Measurements from ENCODE around the gene MRPS12. TPM values are rescaled to one million over a fixed set of nuclear protein-coding genes. Genes with fewer than 3 reads are reported as not detected.
A peak's percentile ranks its signal among the peaks of the same experiment; 100 is the strongest.
"Not testable (repeated sequence)": the region's sequence is repeated elsewhere in the genome, so short reads cannot be mapped to it uniquely, and the experiment has no call there.

Gene MRPS12
- total RNA-seq, 2 donors from 2014 or later, result 52.7 to 106 TPM

DNA sequence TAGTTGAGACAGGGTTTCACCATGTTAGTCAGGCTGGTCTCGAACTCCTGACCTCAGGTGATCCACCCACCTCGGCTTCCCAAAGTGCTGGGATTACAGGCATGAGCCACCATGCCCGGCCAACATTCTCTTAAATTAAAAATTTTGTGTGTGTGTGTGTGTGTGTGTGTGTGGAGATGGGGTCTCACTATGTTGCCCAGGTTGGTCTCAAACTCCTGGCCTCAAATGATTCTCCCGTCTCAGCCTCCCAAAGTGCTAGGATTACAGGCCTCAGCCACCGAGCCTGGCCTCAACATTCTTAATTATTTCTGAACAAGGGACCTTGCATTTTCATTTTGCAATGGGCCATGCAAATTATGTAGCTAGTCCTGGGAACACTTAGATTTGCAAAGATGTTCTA is 35.4 kb downstream of the MRPS12 start:
- not testable (repeated sequence) for H3K36me3 Mint-ChIP-seq (ENCODE audit: low read depth); H3K9me3 Mint-ChIP-seq; H3K4me1 Mint-ChIP-seq; H3K27ac Mint-ChIP-seq; ATAC-seq (replicated peaks); H3K27me3 Mint-ChIP-seq; H3K4me3 Mint-ChIP-seq

DNA sequence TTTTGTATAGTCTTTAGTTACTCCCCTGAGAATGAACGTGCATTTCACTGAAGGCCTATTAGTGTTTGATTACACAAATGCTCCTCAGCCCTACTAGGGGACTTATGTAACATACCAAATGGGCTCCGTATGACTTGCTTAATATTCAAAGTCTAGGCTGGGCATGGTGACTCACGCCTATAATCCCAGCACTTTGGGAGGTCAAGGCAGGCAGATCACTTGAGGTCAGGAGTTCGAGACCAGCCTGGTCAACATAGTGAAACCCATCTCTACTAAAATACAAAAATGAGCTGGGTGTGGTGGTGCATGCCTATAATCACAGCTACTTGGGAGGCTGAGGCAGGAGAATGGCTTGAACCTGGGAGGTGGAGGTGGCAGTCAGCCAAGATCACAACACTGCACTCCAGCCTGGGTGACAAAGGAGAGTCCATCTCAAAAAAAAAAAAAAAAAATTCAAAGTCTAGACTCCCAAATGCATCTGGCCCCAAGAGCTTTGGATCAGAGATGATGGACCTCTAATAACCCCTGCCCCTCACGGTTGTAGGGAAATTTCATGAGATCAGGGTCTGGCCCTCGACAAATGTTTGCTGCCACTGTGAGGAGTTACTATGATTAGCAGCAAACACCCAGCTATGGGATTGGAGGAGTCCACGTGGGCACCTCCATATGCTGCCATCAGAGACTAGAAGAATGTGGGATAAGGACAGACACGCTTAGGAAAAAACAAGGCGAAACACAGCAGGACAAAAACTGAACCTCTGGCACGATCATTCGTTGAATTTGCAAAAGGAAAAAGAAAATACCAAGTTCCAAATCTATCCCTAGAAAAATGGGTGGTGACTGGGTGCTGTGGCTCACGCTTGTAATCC is 40.2 kb downstream of the MRPS12 start:
- no peaks in the 10 kb centered on the region for H3K36me3 Mint-ChIP-seq (ENCODE audit: low read depth)
- no peaks in the 10 kb centered on the region for H3K4me1 Mint-ChIP-seq
- ATAC-seq (replicated peaks), result no peak
- no peak overlapping the region for H3K27ac Mint-ChIP-seq
- H3K9me3 Mint-ChIP-seq, result no peaks in the 10 kb centered on the region
- no peak overlapping the region for H3K4me3 Mint-ChIP-seq
- H3K27me3 Mint-ChIP-seq, result peaks cover 11% of the 10 kb centered on the region

DNA sequence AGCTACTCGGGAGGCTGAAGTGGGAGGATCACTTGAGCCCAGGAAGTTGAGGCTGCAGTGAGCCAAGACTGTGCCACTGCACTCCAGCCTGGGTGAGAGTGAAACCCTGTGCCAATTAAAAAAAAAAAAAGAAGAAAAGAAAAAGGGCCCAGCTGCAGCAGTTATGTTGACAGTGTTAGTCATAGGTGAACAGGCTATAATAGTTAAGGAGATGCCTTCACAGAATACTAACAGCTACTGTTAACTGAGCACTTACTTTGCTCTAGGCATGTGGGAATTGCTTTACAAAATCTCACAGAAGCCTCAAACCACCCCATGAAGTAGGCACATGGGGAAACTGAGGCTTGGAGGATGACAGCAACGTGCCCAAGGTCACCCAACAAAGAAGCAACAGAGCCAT is 40.9 kb downstream of the MRPS12 start:
- no peaks in the 10 kb centered on the region for H3K36me3 Mint-ChIP-seq (ENCODE audit: low read depth)
- no peak for ATAC-seq (replicated peaks)
- H3K27ac Mint-ChIP-seq, result no peak overlapping the region
- H3K4me3 Mint-ChIP-seq, result no peak overlapping the region
- no peaks in the 10 kb centered on the region for H3K9me3 Mint-ChIP-seq
- peaks cover 18% of the 10 kb centered on the region for H3K27me3 Mint-ChIP-seq
- H3K4me1 Mint-ChIP-seq, result no peaks in the 10 kb centered on the region

- H3K27ac Mint-ChIP-seq, result no peak overlapping the region
Measured at GRCh38 chr19:38974624-38975213, 44.0 kb downstream of the MRPS12 start.

GRCh38 chr19:38975214-38975860 is 44.6 kb downstream of the MRPS12 start, which contains the start of gene FBXO17:
FBXO17 (minus strand) TSS chr19:38975742; CDS start chr19:38950319, 25,423 bp downstream.
- H3K9me3 Mint-ChIP-seq, result no peaks in the 10 kb centered on the region
- ATAC-seq (replicated peaks), result no peak
- H3K4me1 Mint-ChIP-seq, result no peaks in the 10 kb centered on the region
- H3K4me3 Mint-ChIP-seq, result peak within 1 kb of the TSS; percentile 57
- H3K27ac Mint-ChIP-seq, result no peak within 1 kb of the TSS
- H3K27me3 Mint-ChIP-seq, result peaks cover 24% of the 10 kb centered on the region
- no peaks in the 10 kb centered on the region for H3K36me3 Mint-ChIP-seq (ENCODE audit: low read depth)

More at GRCh38 chr19:38974624-38975213, 44.0 kb downstream of the MRPS12 start:
- no peak for ATAC-seq (replicated peaks)
- Mint-ChIP-seq H3K27me3 (peaks cover 24% of the 10 kb centered on the region), H3K4me3 (peak overlapping the region; percentile 57), H3K36me3 (ENCODE audit: low read depth) (no peaks in the 10 kb centered on the region), H3K4me1 (no peaks in the 10 kb centered on the region), H3K9me3 (no peaks in the 10 kb centered on the region)

GRCh38 chr19:38975861-38976271 is 45.1 kb downstream of the MRPS12 start:
- H3K27ac Mint-ChIP-seq, result no peak overlapping the region
- peak overlapping the region; percentile 53 for H3K4me3 Mint-ChIP-seq
- no peaks in the 10 kb centered on the region for H3K36me3 Mint-ChIP-seq (ENCODE audit: low read depth)
- H3K9me3 Mint-ChIP-seq, result no peaks in the 10 kb centered on the region
- H3K4me1 Mint-ChIP-seq, result no peaks in the 10 kb centered on the region
- peaks cover 28% of the 10 kb centered on the region for H3K27me3 Mint-ChIP-seq
- no peak for ATAC-seq (replicated peaks)

GRCh38 chr19:38977445-38978325 is 46.9 kb downstream of the MRPS12 start:
- Mint-ChIP-seq H3K27me3 (peaks cover 28% of the 10 kb centered on the region), H3K36me3 (ENCODE audit: low read depth) (no peaks in the 10 kb centered on the region), H3K4me3 (peak overlapping the region; percentile 13), H3K27ac (peak overlapping the region; percentile 56), H3K4me1 (no peaks in the 10 kb centered on the region), H3K9me3 (no peaks in the 10 kb centered on the region)
- ATAC-seq (replicated peaks), result peak; percentile 100

DNA sequence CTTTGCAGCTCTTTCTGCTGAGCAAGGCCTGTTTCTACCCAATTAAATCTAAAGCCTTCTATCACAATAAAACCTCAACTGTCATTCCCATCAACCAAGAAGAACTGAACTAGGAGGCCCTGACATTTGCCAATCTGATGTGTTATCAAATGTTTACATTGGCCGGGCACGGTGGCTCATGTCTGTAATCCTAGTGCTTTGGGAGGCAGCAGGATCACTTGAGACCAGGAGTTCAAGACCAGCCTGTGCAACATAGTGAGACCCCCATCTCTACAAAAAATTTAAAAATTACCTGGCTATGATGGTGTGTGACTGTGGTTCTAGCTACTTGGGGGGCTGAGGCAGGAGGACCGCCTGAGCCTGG is 47.6 kb downstream of the MRPS12 start:
- H3K4me1 Mint-ChIP-seq, result no peaks in the 10 kb centered on the region
- no peak for ATAC-seq (replicated peaks)
- H3K27me3 Mint-ChIP-seq, result peaks cover 28% of the 10 kb centered on the region
- H3K27ac Mint-ChIP-seq, result peak overlapping the region; percentile 56
- peak overlapping the region; percentile 13 for H3K4me3 Mint-ChIP-seq
- H3K9me3 Mint-ChIP-seq, result no peaks in the 10 kb centered on the region
- H3K36me3 Mint-ChIP-seq (ENCODE audit: low read depth), result no peaks in the 10 kb centered on the region

DNA sequence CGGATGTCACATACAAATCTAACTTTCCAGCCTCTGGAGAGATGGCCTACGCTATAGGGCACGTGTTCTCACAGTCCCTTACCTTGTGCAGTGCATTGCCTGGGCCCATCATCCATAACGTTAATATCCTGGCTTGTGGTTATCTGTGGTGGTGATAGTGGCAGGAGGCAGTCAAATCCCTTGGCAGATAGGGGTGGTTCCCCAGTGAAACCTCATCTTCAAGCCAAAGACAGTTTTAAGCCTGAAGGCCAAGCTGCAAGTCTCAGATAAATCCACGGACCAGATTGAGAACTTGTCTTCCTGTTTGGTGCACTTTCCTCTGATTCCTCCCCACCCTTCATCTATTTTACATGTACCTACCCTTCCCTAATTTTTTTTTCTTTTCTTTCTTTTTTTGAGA is 49.1 kb downstream of the MRPS12 start:
- H3K27ac Mint-ChIP-seq, result no peak overlapping the region
- H3K9me3 Mint-ChIP-seq, result no peaks in the 10 kb centered on the region
- no peak overlapping the region for H3K4me3 Mint-ChIP-seq
- H3K36me3 Mint-ChIP-seq (ENCODE audit: low read depth), result no peaks in the 10 kb centered on the region
- H3K27me3 Mint-ChIP-seq, result peaks cover 22% of the 10 kb centered on the region
- H3K4me1 Mint-ChIP-seq, result no peaks in the 10 kb centered on the region
- no peak for ATAC-seq (replicated peaks)

GRCh38 chr19:38980583-38981374 is 50.0 kb downstream of the MRPS12 start:
- no peaks in the 10 kb centered on the region for H3K9me3 Mint-ChIP-seq
- H3K4me3 Mint-ChIP-seq, result no peak overlapping the region
- peaks cover 18% of the 10 kb centered on the region for H3K27me3 Mint-ChIP-seq
- no peaks in the 10 kb centered on the region for H3K36me3 Mint-ChIP-seq (ENCODE audit: low read depth)
- no peak for ATAC-seq (replicated peaks)
- no peaks in the 10 kb centered on the region for H3K4me1 Mint-ChIP-seq
- no peak overlapping the region for H3K27ac Mint-ChIP-seq

Other genes with a start within 250 kb of the MRPS12 start
- gene CAPN12, start 186.5 kb upstream of the MRPS12 start, total RNA-seq, result 10 to 100 TPM in 1 of 2 donors, 1 to 10 TPM in 1; 3.8 to 75.3 TPM
- not detected for gene LGALS7, start 157.4 kb upstream of the MRPS12 start, total RNA-seq
- gene LGALS7B, start 141.7 kb upstream of the MRPS12 start, total RNA-seq, result not detected
- 1 to 10 TPM; 1.2 to 1.7 TPM for gene LGALS4, start 118.0 kb upstream of the MRPS12 start, total RNA-seq
- gene ECH1, start 99.2 kb upstream of the MRPS12 start, total RNA-seq, result 100 to 1,000 TPM; 162 to 183 TPM
- 100 to 1,000 TPM; 476 to 617 TPM for gene HNRNPL, start 81.0 kb upstream of the MRPS12 start, total RNA-seq
- 100 to 1,000 TPM in 1 of 2 donors, 10 to 100 TPM in 1; 92.3 to 156 TPM for gene RINL, start 52.7 kb upstream of the MRPS12 start, total RNA-seq
- gene SIRT2, start 31.3 kb upstream of the MRPS12 start, total RNA-seq, result 10 to 100 TPM; 37.9 to 41.2 TPM
- gene NFKBIB, start 31.0 kb upstream of the MRPS12 start, total RNA-seq, result 10 to 100 TPM; 41.2 to 68.7 TPM
- gene CCER2, start 18.8 kb upstream of the MRPS12 start, total RNA-seq, result under 1 TPM; 0.24 to 0.86 TPM
- gene SARS2, start 181 bp upstream of the MRPS12 start, total RNA-seq, result 10 to 100 TPM; 27.5 to 49.3 TPM
- under 1 TPM; 0.21 to 0.43 TPM for gene FBXO17, start 44.8 kb downstream of the MRPS12 start, total RNA-seq
- under 1 TPM; 0.43 to 0.66 TPM for gene FBXO27, start 101.6 kb downstream of the MRPS12 start, total RNA-seq
- gene ACP7, start 153.4 kb downstream of the MRPS12 start, total RNA-seq, result not detected
- gene PAK4, start 194.8 kb downstream of the MRPS12 start, total RNA-seq, result 10 to 100 TPM; 17.8 to 18.4 TPM

Measured in activated T-helper 17 cell treated with anti-CD3 and anti-CD28 coated beads, Interleukin-2, amount 50 U/mL, for 72 hours (primary cell).